ENCODE data around the gene HOXA4.

GRCh38 chr7:27101957-27102580 lies 28.5 kb downstream of the HOXA4 start:
- TF ChIP-seq CTCF (IDR thresholded peaks at IDR 0.05): no peak
- no peak for TF ChIP-seq POLR2A (IDR thresholded peaks at IDR 0.05)
